Measurements from ENCODE around the gene EFCAB5. TPM values are rescaled to one million over a fixed set of nuclear protein-coding genes. Genes with fewer than 3 reads are reported as not detected.
"Not testable (repeated sequence)": the region's sequence is repeated elsewhere in the genome, so short reads cannot be mapped to it uniquely, and the experiment has no call there.

EFCAB5 gene
- total and polyA plus RNA-seq, 12 donors: 0.06 to 0.52 (median 0.15) TPM; not detected in 8

DNA sequence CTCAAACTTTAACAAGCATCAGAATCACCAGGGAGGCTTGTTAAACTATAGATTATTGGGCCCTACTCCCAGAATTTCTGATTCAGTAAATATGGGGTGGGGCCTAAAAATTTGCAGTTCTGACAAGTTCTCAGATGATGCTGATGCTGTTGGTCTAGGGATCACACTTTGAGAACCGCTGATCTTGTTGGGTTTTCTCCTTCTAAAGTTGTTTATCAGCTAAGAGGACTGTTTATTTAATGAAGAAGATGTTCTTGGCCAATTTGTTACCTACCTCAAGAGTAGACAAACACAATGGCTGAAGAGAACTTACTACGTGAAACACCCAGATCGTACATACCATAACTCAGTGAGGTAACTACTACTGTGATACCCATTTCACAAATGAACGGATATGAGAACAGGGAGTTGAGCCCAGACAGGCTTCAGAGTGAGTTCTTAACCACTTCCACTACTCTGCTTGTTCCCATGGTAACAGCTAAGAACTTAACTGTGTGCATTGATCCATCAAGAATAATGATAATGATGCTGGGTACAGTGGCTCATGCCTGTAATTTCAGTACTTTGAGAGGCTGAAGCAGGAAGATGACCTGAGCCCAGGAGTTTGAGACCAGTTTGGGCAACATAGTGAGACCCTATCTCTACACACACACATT lies 89.9 kb downstream of the EFCAB5 start:
- TF ChIP-seq, protein P1, sequence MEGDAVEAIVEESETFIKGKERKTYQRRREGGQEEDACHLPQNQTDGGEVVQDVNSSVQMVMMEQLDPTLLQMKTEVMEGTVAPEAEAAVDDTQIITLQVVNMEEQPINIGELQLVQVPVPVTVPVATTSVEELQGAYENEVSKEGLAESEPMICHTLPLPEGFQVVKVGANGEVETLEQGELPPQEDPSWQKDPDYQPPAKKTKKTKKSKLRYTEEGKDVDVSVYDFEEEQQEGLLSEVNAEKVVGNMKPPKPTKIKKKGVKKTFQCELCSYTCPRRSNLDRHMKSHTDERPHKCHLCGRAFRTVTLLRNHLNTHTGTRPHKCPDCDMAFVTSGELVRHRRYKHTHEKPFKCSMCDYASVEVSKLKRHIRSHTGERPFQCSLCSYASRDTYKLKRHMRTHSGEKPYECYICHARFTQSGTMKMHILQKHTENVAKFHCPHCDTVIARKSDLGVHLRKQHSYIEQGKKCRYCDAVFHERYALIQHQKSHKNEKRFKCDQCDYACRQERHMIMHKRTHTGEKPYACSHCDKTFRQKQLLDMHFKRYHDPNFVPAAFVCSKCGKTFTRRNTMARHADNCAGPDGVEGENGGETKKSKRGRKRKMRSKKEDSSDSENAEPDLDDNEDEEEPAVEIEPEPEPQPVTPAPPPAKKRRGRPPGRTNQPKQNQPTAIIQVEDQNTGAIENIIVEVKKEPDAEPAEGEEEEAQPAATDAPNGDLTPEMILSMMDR (IDR thresholded peaks at IDR 0.05): no peak
- H3K27me3 ChIP-seq: no peaks in the 10 kb centered on the region
- no peak overlapping the region for H3K27ac ChIP-seq
- DNase-seq (no peak), ATAC-seq (no peak)
- H3K4me3 ChIP-seq: no peak overlapping the region
- no peaks in the 10 kb centered on the region for H3K36me3 ChIP-seq
- no peaks in the 10 kb centered on the region for H3K4me1 ChIP-seq
- WGBS, 2 donors: 92 to 93% methylated on average over 4 of the region's 4 CpGs
- intact Hi-C loops (cut with DNase I): loop anchor here in 1 of 10 donors (5.0 kb wide), 1 partner anchor 61 kb away; no protein-coding TSS in a partner anchor
- no peaks in the 10 kb centered on the region for H3K9me3 ChIP-seq

DNA sequence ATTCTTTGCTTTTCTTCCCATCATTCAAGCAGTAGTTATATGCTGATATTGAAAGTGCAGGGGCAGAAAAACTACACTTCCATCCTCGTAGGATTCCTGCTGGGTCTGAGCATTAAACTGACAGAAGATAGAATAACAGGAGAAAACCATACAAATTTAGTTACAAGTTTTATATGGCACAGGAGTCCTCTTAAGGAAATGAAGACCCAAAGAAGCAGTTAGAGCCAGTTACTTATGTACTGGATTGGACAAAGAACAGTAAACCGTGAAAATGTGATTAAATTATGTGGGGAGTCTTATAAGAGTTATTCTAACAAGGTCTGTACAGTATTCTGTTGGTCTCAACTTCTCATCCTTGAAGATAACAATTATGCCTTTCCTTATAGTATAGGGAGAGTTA lies 93.9 kb downstream of the EFCAB5 start:
- no peaks in the 10 kb centered on the region for H3K9me3 ChIP-seq
- peaks cover 0 to 7% (median 0%) of the 10 kb centered on the region in 7 donors for H3K27me3 ChIP-seq
- WGBS, 2 donors: 77 to 80% methylated on average over 2 of the region's 2 CpGs
- H3K4me3 ChIP-seq: no peak overlapping the region
- no peak for ATAC-seq
- no peak for DNase-seq
- H3K27ac ChIP-seq: no peak overlapping the region
- TF ChIP-seq, protein P1 (IDR thresholded peaks at IDR 0.05): no peak
- H3K36me3 ChIP-seq: no peaks in the 10 kb centered on the region
- intact Hi-C loops (cut with DNase I): no loop called here
- H3K4me1 ChIP-seq: peaks cover 0 to 4% (median 0%) of the 10 kb centered on the region in 9 donors

DNA sequence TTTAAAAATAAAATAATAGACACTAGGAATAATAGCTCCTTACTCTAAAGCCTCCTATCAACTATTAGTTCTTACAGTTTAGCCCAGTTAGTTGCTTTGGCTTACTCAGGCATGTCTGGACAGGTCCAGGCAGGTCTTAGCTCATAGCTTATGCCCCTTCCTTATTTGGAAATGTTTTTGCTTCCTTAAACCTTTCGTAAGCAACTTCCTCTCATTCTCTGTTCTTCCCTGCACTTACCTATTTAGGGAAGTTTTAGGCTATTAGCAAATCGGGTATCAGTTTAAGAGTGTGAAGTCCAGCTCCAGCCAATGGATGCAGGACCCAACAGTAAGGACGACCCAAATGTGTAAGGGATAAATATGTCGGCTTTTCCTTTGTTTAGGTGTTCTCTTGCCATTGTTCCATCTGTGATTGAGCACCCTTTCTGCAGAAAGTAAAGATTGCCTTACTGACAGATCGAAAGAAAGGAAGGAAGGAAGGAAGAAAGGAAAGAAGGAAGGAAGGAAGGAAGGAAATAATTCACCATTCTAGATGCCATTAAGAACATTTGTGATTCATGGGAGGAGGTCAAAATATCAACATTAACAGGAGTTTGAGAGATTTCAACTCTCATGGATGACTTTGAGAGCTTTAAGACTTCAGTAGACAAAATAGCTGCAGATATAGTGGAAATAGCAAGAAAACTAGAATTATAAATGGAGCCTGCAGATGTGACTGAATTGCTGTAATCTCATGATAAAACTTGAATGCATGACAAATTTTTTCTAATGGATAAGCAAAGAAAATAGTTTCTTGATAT lies 99.5 kb downstream of the EFCAB5 start:
- intact Hi-C loops (cut with DNase I); H3K4me3 ChIP-seq; ATAC-seq; H3K4me1 ChIP-seq; H3K27me3 ChIP-seq; H3K36me3 ChIP-seq; DNase-seq; H3K9me3 ChIP-seq: not testable (repeated sequence)
- peak overlapping the region in 1 of 10 donors; percentile 59 for H3K27ac ChIP-seq
- 73 to 84% methylated on average over 5 of the region's 5 CpGs for WGBS, 2 donors

DNA sequence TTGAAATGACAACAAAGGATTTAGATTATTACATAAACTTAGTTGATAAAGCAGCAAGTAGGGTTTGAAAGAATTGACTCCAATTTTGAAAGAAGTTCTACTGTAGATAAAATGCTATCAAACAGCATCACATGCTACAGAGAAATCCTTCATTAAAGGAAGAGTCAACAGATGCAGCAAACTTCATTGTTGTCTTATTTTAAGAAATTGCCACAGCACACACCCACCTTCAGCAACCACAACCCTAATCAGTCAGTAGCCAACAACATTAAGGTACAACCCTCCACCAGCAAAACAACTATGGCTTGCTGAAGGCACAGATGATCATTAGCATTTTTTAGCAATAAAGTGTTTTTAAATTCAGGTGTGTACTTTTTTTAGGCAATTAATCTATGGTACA lies 100.1 kb downstream of the EFCAB5 start:
- DNase-seq: no peak
- TF ChIP-seq, protein P1 (IDR thresholded peaks at IDR 0.05): no peak

More for the DNA sequence above, 100.1 kb downstream of the EFCAB5 start:
- no peak for ATAC-seq
- H3K9me3 ChIP-seq: no peaks in the 10 kb centered on the region
- peaks cover 0 to 8% (median 3%) of the 10 kb centered on the region in 7 donors for H3K27me3 ChIP-seq
- no peak overlapping the region for H3K4me3 ChIP-seq
- H3K36me3 ChIP-seq: no peaks in the 10 kb centered on the region
- peaks cover 0 to 8% (median 0%) of the 10 kb centered on the region in 9 donors for H3K4me1 ChIP-seq
- intact Hi-C loops (cut with DNase I): no loop called here
- no peak overlapping the region for H3K27ac ChIP-seq
